Aorta (tissue), 5 donors: ENCODE results near the gene TTC3. TPM values are rescaled to one million over a fixed set of nuclear protein-coding genes. Genes with fewer than 3 reads are reported as not detected.

Experiments
- ATAC-seq: fragments of 200-7000 bp; cut with Tn5 transposase; one replicate; pipeline ENCODE4 v1.9.1; 2022; ENCODE audit warnings: moderate library complexity; ENCODE audit not compliant: low FRiP score
- DNase-seq, 2 donors: peaks; one replicate each; pipeline ENCODE4 v3.0.0-alpha.2; 2020
- H3K27ac ChIP-seq, 2 donors: one replicate each; pipeline ENCODE4 v1.5.1; 2013; ENCODE audit warnings: low read length in 2 of 2, mild to moderate bottlenecking in 2 of 2, moderate library complexity in 2 of 2, control low read depth in 1 of 2, inconsistent platforms in 1 of 2, low read depth in 1 of 2
- H3K27me3 ChIP-seq, 2 donors: one replicate each; pipeline ENCODE4 v1.6.1; 2013; ENCODE audit warnings: control low read depth in 1 of 2, low read length in 1 of 2, mild to moderate bottlenecking in 1 of 2, moderate library complexity in 1 of 2; ENCODE audit not compliant: insufficient read depth in 2 of 2, control insufficient read depth in 1 of 2
- H3K36me3 ChIP-seq, 2 donors: one replicate each; pipeline ENCODE4 v1.6.1; 2013; ENCODE audit warnings: control low read depth in 1 of 2, low read length in 1 of 2, mild to moderate bottlenecking in 1 of 2; ENCODE audit not compliant: insufficient read depth in 2 of 2, control insufficient read depth in 1 of 2
- H3K4me1 ChIP-seq, 2 donors: one replicate each; pipeline ENCODE4 v1.6.1; 2013; ENCODE audit warnings: low read length in 2 of 2, control low read depth in 1 of 2, mild to moderate bottlenecking in 1 of 2, moderate library complexity in 1 of 2; ENCODE audit not compliant: insufficient read depth in 2 of 2, control insufficient read depth in 1 of 2
- H3K4me3 ChIP-seq, 2 donors: one replicate each; pipeline ENCODE4 v1.5.1; 2013; ENCODE audit warnings: low read length in 2 of 2, control low read depth in 1 of 2, mild to moderate bottlenecking in 1 of 2
- H3K9me3 ChIP-seq: one replicate; pipeline ENCODE4 v1.6.1; 2013; ENCODE audit warnings: mild to moderate bottlenecking, low read length; ENCODE audit not compliant: control insufficient read depth
- WGBS, 2 donors: extraction: QIAGEN DNeasy Blood & Tissue Kit; methylation state at CpG; one replicate each; pipeline ENCODE4 v1.1.7; 2013; 5-methylcytosine and 5-hydroxymethylcytosine counted together
- intact Hi-C, 2 donors: fragments of 100-400 bp; cut with DNase I; formaldehyde crosslinking; loops; one replicate each; pipeline versions ENCODE4 v1.14.2 to v1.15.0; 2022
- polyA plus RNA-seq, 2 donors: library from polyadenylated mRNA; stranded (reverse); fragments of 200-250 nt; gene quantifications; one replicate each; pipeline ENCODE4 v1.2.3, GENCODE V29; 2013
- total RNA-seq, 2 donors: library from RNA; stranded (reverse); fragmentation: NEBNext Ultra II Directional; extraction: Animal tissue kit (Norgen Biotek cat#: 25700); gene quantifications; one replicate each; pipeline ENCODE4 v1.2.1, GENCODE V29; 2021
- donor health status: healthy with polysubstance abuse.
- donor health status: Bipolar disorder and iron deficiency.
- donor health status: DM: no; HTN: no; CAD: no.
- donor health status: DM: no; HTN: no; CAD: no.
- donor health status: DM: yes; HTN: yes; CAD: no.

Gene TTC3
- total and polyA plus RNA-seq, 4 donors, result 30.1 to 118 (median 72.9) TPM

DNA sequence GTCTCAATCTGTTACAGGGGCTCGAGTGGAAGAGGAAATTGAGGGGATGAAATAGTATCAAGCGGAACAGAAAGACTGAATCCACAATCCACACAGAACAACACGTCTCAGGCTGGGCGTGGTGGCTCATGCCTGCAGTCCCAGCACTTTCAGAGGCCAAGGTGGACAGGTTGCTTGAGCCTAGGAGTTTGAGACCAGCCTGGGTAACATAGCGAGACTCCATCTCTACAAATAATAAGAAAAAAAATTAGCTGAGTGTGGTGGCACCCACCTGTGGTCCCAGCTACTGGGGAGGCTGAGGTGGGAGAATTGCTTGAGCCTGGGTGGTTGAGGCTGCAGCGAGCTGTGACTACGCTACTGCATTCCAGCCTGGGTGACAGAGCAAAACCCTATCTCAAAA is 168.4 kb downstream of the TTC3 start:
- DNase-seq (no peak), ATAC-seq (no peak)
- Histone ChIP-seq H3K9me3 (no peaks in the 10 kb centered on the region), H3K27me3 (no peaks in the 10 kb centered on the region), H3K36me3 (no peaks in the 10 kb centered on the region), H3K27ac (no peak overlapping the region), H3K4me1 (no peaks in the 10 kb centered on the region), H3K4me3 (no peak overlapping the region)
- WGBS, 2 donors, result 79 to 82% methylated on average over 7 of the region's 7 CpGs
- intact Hi-C loops, result no loop called here

DNA sequence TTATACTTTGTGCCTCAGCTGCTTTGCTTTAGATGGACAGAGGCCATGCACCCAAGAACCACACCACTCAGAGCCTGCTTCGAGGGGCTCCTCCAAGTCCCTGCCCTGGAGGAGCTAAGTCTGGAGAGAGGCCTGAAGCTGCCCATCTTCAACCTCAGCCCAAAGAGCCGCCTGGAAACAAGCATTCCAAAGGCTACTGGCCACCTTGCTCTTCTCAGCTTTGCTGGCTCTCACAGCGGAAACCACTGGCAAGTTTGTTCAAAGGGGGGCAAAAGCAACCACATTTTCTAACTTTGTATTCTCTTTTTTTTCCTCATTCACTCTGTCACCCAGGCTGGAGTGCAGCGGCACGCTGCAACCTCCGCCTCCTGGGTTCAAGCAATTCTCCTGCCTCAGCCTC is 170.9 kb downstream of the TTC3 start:
- DNase-seq (no peak), ATAC-seq (no peak)
- H3K27me3 ChIP-seq, result no peaks in the 10 kb centered on the region
- intact Hi-C loops, result no loop called here
- H3K9me3 ChIP-seq, result no peaks in the 10 kb centered on the region
- no peaks in the 10 kb centered on the region for H3K36me3 ChIP-seq
- 91 to 95% methylated on average over 6 of the region's 6 CpGs for WGBS, 2 donors
- H3K27ac ChIP-seq, result no peak overlapping the region
- H3K4me3 ChIP-seq, result no peak overlapping the region
- H3K4me1 ChIP-seq, result no peaks in the 10 kb centered on the region

DNA sequence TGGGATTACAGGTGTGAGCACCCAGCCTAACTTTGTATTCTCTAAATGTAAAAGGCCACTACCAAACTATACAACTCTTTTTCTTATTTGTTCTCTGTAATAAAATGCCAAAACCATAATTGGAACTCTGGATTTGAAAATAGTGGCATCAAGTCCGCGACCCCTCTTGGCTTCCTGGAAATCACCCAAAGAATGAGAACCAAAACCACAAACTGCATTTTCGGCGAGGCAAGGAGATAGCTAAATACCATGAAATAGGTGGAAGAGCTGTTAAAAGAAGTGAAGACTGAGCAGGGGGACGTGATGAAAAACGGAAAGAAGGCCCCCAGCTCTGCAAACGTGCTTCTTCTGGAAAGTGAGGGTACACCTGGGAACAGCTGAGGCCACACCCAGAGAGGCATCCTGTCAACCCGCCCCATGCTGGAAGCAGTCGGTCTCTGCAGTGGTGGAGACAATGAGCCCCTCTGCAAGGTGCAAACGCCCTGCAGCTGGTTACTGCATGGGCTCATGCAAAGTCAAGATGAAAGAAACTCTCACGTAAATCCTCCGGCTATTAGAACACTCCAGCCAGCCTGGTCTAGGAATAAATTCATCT is 171.5 kb downstream of the TTC3 start:
- Histone ChIP-seq H3K27me3 (no peaks in the 10 kb centered on the region), H3K36me3 (no peaks in the 10 kb centered on the region), H3K9me3 (no peaks in the 10 kb centered on the region), H3K4me1 (no peaks in the 10 kb centered on the region), H3K27ac (no peak overlapping the region), H3K4me3 (no peak overlapping the region)
- WGBS, 2 donors, result 89 to 90% methylated on average over 12 of the region's 12 CpGs
- DNase-seq (no peak), ATAC-seq (no peak)
- intact Hi-C loops, result no loop called here

DNA sequence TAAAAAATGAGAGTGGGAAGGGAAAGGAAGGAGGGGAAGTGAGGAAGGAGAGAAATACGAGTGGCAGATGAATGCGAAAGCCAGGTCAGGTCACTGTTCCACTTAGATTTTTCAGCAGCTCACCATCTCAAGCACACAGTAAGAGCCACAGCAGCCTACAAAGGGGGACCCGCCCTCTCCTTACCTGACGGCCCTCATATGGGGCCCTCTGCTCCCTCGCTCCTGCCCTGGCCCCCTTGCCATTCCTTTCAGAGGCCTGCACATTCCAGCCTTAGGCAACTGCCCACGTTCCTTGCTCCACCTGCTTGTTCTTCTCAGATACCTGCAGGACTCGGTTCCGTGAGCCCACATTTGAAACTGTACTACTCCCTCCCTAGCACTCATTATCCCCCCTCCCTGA is 172.1 kb downstream of the TTC3 start:
- H3K36me3 ChIP-seq, result no peaks in the 10 kb centered on the region
- intact Hi-C loops, result no loop called here
- no peaks in the 10 kb centered on the region for H3K9me3 ChIP-seq
- no peak for DNase-seq
- H3K4me1 ChIP-seq, result no peaks in the 10 kb centered on the region
- WGBS, 2 donors, result 92 to 97% methylated on average over 7 to 8 of the region's 8 CpGs
- no peaks in the 10 kb centered on the region for H3K27me3 ChIP-seq
- no peak for ATAC-seq
- no peak overlapping the region for H3K4me3 ChIP-seq
- no peak overlapping the region for H3K27ac ChIP-seq

DNA sequence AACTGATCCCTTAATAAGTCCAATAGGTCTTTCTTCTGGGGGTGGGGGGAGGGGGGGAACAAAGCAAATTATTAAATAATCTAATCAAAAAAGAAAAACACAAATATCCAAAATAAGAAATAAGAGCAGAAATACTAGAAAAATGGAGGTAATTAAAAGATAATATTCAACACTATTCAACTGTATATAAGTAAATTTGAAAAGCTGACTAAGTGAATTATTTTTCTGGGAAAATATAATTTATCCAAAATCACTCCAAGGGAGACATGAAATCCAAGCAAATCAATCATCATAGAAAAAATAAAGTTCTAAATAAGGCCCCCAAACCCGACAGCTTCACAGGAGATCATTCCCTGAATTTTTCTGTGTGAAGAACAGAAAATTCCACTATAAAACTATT is 175.2 kb downstream of the TTC3 start:
- 31 to 39% methylated on average over 1 of the region's 1 CpG for WGBS, 2 donors
- no peaks in the 10 kb centered on the region for H3K9me3 ChIP-seq
- no peak overlapping the region for H3K27ac ChIP-seq
- ATAC-seq (no peak), DNase-seq (no peak)
- H3K4me3 ChIP-seq, result no peak overlapping the region
- intact Hi-C loops, result no loop called here
- H3K4me1 ChIP-seq, result no peaks in the 10 kb centered on the region
- no peaks in the 10 kb centered on the region for H3K27me3 ChIP-seq
- H3K36me3 ChIP-seq, result no peaks in the 10 kb centered on the region

DNA sequence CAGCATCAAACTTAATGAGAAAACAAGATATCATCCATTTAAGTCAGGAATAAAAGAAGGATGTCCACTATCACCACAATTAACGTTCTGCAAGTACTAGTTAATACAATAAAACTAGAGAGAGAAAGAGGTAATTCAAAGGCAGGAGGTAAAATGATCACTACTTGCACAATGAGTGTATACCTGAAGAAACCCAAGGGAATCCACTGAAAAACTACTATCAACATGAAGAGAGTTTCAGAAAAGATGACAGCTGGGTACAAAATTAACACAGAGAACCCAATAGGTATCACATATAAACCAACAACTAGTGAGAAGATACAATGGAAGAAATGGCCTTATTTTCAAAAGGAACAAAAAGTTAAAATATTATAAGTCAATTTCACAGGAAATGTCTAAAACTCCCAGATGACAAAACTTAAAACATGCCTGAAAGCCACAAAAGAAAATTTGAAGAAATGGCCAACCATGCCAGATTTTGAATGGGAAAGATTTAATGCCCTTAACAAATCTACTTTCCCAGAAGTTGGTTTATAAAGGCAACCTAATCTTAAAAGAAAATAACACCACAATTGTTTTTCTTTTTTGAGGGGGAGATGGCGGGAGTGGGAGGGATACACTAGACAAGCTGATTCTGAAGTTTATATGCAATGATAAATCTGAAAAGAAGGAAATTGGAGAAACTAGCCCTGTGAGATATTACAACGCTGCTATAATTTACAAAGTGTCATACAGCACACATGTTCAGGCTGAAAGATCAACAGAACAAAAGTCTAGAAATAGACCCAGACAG is 176.3 kb downstream of the TTC3 start:
- no peak overlapping the region for H3K27ac ChIP-seq
- H3K4me1 ChIP-seq, result no peaks in the 10 kb centered on the region
- H3K9me3 ChIP-seq, result no peaks in the 10 kb centered on the region
- no peak overlapping the region for H3K4me3 ChIP-seq
- ATAC-seq (no peak), DNase-seq (no peak)
- 38% methylated on average over 3 of the region's 3 CpGs for WGBS, 2 donors
- no peaks in the 10 kb centered on the region for H3K27me3 ChIP-seq
- intact Hi-C loops, result no loop called here
- H3K36me3 ChIP-seq, result no peaks in the 10 kb centered on the region

DNA sequence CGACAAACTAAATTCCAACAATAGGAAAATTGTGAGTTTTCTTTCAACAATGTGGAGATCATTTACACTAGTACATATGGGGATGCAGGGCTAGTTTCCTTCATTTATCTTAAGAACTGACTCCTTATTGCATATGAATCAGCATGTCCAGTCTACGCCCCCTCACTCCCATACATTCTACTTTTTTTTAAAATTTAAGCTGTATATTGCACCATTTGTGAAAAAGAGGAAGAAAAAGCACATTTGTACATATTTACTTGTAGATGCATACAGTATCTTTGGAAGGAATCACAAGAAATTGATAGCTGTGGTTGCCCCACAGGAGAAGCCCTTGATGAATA is 178.2 kb downstream of the TTC3 start:
- no peak for DNase-seq
- 83 to 89% methylated on average over 2 of the region's 2 CpGs for WGBS, 2 donors
- intact Hi-C loops, result no loop called here
- ATAC-seq, result no peak
- Histone ChIP-seq H3K9me3 (no peaks in the 10 kb centered on the region), H3K4me3 (no peak overlapping the region), H3K27ac (no peak overlapping the region), H3K4me1 (no peaks in the 10 kb centered on the region), H3K27me3 (no peaks in the 10 kb centered on the region), H3K36me3 (no peaks in the 10 kb centered on the region)

Other genes with a start within 250 kb of the TTC3 start
- 10 to 100 TPM; 17.3 to 19.7 TPM for gene HLCS, start 106.6 kb upstream of the TTC3 start, total RNA-seq
- 1 to 10 TPM; 2.1 to 4.0 TPM for gene HLCS, start 106.6 kb upstream of the TTC3 start, polyA plus RNA-seq
- gene RIPPLY3, start 66.6 kb upstream of the TTC3 start, total RNA-seq, result not detected
- gene RIPPLY3, start 66.6 kb upstream of the TTC3 start, polyA plus RNA-seq, result under 1 TPM in 1 of 2 donors, not detected in 1; 0.05 TPM
- gene PIGP, start 183 bp upstream of the TTC3 start, total RNA-seq, result 10 to 100 TPM; 15.8 to 18.1 TPM
- gene PIGP, start 183 bp upstream of the TTC3 start, polyA plus RNA-seq, result 10 to 100 TPM; 22.9 to 47.2 TPM
- 10 to 100 TPM; 46.5 to 61.6 TPM for gene VPS26C, start 194.1 kb downstream of the TTC3 start, total RNA-seq
- gene VPS26C, start 194.1 kb downstream of the TTC3 start, polyA plus RNA-seq, result 10 to 100 TPM; 32.4 to 37.9 TPM